DMS 273 (cell line): Measurements from ENCODE around the gene FRAT1.
"Not testable (repeated sequence)": the region's sequence is repeated elsewhere in the genome, so short reads cannot be mapped to it uniquely, and the experiment has no call there.

ENCODE experiments used
- DNase-seq: peaks from one replicate; lab custom pipeline; 2025; ENCODE audit not compliant: unreplicated experiment; lab: John Stamatoyannopoulos, UW

Gene FRAT1

GRCh38 chr10:97334370-97335175, 15.5 kb downstream of the FRAT1 start, which contains the start of gene FRAT2:
TSS of gene FRAT2 (minus strand) at chr10:97334729. CDS start at chr10:97334572, 157 bp downstream.
- DNase-seq: peak; percentile 90

GRCh38 chr10:97335188-97335619, 16.1 kb downstream of the FRAT1 start:
- DNase-seq: no peak

DNA sequence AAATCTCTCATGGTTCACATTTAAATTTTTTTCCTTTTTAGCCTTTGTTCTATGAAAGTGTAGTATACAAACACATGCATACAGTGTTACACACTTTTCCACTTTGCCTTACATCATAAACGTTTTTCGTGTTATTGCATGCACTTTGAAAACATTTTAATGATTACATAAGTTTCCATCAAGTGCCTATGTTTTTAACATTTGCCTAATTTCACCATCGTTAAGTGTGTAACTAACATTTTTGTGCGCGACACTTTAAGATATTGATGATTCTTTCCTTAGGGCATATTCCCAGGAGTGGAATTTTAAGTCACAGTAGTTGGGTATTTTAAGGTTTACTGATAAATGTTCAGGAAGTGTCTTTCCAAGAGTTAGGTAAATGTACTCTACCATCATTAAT, 16.9 kb downstream of the FRAT1 start:
- DNase-seq: no peak

- no peak for DNase-seq
These were observed 17.4 kb downstream of the FRAT1 start for GRCh38 chr10:97336446-97336845.

DNA sequence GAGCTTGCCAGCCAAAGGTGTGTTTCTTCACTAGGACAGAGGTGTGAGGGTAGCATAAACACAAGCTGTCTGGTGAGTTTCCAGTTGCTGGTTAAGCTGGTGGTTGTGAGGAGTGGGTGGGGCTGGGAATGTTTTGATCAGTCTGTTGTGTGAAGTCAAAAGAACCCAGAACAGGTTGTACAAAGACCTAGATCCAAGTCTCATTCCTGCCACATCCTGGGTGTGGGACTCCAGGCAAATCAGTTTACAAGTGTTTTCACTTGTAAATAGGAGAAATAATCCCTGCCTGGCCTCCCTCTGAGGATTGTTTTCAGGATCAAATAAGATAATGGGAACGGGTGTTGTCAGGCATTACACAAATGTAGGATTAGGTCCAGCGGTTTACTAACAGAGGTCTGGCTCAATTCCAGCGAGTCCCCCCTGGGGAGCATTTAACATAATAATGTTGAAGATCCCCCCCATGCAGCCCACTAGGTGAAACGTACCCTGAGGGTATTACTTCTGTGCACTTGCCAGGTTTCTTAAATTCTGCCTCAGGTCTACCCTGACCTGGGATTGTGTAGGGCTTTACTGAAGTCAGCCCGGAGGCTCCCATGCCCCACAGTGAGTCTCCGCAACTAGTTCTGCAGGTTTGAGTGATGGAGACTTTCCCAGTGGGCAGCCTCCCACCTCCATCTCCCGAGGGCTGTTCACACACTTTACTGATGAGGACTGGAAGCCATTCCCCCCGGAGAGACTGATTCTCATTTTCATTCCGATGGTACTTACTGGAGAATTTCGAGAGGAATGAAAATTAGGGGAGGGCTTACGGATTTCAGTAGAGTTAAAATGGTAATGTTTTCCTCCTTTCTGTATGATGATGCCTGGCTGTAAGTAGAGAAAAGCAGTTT, 18.1 kb downstream of the FRAT1 start:
- DNase-seq: peak; percentile 53

GRCh38 chr10:97338041-97338440, 19.0 kb downstream of the FRAT1 start:
- DNase-seq: no peak

- no peak for DNase-seq
These were observed 22.3 kb downstream of the FRAT1 start for GRCh38 chr10:97341416-97341815.

DNA sequence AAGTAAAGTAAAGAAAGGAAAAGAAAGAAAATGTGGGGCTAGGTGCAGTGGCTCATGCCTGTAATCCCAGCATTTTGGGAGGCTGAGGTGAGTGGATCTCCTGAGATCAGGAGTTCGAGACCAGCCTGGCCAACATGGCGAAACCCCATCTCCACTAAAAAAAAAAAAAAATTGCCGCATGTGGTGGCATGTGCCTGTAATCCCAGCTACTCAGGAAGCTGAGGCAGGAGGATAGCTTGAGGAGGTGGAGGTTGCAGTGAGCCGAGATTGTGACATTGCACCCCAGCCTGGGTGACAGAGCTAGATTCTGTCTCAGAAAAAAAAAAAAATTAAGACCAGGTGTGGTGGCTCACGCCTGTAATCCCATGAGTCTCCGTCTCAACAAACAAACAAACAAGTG, 24.6 kb downstream of the FRAT1 start:
- not testable (repeated sequence) for DNase-seq

DNA sequence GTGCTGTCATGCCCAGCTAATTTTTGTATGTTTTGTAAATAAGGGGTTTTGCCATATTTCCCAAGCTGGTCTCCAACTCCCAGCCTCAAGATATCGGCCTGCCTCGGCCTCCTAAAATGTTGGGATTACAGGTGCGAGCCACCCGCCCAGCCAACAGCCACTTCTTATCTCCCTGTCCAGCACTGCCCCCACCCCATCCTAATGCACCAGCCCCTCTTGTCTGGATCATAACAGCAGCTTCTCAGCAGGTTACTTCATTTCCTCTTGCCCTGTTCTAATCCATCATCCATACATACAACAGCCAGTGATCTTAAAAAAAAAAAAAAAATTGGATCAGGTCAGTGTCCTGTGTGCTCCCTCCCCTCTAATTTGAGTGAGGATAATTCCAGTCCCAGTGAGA, 28.2 kb downstream of the FRAT1 start:
- DNase-seq: no peak

DNA sequence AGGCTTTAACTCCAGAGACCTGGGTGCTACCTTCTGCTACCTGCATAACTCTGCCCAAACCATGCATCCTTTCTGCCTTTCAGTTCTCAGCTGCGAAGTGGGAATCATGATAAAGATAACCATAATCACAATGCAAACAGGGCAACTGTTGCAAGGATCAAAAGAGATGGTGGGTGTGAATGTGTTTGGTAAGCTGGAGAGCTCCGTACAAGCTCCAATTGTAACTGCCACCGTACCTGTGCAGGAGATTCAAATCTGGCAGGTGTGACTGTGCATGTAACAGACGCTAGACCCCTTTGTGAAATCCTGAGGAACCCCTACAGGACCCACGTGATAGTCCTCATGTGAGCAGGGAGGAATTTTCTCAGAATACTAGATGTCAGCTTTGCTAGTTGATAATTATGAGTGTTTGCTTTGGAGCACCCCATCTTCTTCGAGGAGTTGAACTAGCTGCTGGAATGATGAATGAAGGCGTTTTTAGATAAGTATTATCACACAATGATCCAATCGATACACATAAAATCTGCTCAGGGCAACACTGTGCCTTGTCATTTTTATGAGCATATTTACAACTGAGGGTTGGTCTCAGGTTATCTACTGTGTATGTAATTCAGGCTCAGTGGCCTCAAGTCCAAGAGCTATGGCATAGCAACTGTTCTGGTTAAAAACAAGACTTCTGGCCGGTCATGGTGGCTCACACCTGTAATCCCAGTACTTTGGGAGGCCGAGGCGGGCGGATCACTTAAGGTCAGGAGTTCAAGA, 30.9 kb downstream of the FRAT1 start:
- DNase-seq: no peak

DNA sequence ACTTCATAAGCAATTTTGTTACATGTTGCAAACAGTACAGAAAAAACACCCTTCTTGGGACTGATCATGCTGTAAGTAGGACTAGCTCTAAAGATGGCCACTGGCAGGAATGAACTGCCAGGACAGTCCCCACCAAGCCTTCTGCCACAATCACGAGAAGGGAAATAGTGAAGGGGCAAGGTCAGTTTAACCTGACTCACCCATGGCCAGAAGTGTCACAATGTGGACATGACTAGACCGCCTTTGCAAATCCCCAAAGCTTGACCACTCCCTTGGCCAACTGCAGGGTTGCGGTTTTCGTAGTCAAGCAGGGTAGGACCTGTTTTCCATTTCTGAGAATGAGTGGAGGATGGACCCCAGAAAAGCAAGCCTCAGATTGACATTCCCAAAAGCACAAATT, 34.9 kb downstream of the FRAT1 start:
- DNase-seq: no peak

- DNase-seq: peak; percentile 22
These were observed 36.5 kb downstream of the FRAT1 start for GRCh38 chr10:97355571-97355975.

GRCh38 chr10:97356318-97356914, 37.3 kb downstream of the FRAT1 start:
- no peak for DNase-seq

- no peak for DNase-seq
These were observed 37.8 kb downstream of the FRAT1 start for GRCh38 chr10:97356918-97357317.

GRCh38 chr10:97358349-97358748, 39.3 kb downstream of the FRAT1 start:
- no peak for DNase-seq

DNA sequence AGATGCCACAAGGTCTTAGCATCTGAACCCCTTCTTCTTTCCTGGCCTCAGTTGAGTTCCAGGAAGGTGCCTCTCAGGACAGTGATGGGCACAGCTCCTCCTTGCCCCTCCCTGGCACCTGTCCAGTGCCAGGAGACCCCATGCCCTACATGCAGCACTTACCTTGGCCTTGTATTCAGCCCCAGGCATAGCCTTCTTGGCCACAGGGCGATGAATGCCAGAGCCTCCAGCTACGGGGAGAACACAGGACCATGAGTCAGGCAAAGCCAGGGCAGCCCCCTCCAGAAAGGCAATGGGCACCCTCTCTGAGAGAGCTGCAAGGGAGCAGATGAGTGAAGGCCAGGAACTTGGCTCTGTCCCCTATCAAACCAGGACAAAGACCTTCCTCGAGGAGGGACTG, 39.7 kb downstream of the FRAT1 start:
- DNase-seq: no peak

- DNase-seq: no peak
These were observed 41.9 kb downstream of the FRAT1 start for GRCh38 chr10:97360705-97361536.

GRCh38 chr10:97361537-97361901, 42.4 kb downstream of the FRAT1 start:
- DNase-seq: no peak

GRCh38 chr10:97362310-97363033, 43.4 kb downstream of the FRAT1 start:
- no peak for DNase-seq
